ENCODE data around the gene ATP11A.

ATP11A gene

GRCh38 chr13:112711528-112712265, 21.9 kb downstream of the ATP11A start:
- no peak for DNase-seq

GRCh38 chr13:112712451-112713207, 22.8 kb downstream of the ATP11A start:
- DNase-seq = no peak

- DNase-seq = no peak
Measured at GRCh38 chr13:112713517-112714253, 23.8 kb downstream of the ATP11A start.

GRCh38 chr13:112714376-112715174, 24.7 kb downstream of the ATP11A start:
- DNase-seq = no peak

GRCh38 chr13:112715210-112715609, 25.4 kb downstream of the ATP11A start:
- DNase-seq = no peak

GRCh38 chr13:112715715-112716460, 26.1 kb downstream of the ATP11A start:
- no peak for DNase-seq

GRCh38 chr13:112716461-112716820, 26.6 kb downstream of the ATP11A start:
- DNase-seq = no peak

GRCh38 chr13:112716841-112717520, 27.1 kb downstream of the ATP11A start:
- DNase-seq = no peak

GRCh38 chr13:112718318-112718717, 28.5 kb downstream of the ATP11A start:
- no peak for DNase-seq

GRCh38 chr13:112719016-112719415, 29.2 kb downstream of the ATP11A start:
- DNase-seq = no peak

- DNase-seq = no peak
Measured at GRCh38 chr13:112719556-112719955, 29.7 kb downstream of the ATP11A start.

- no peak for DNase-seq
Measured at GRCh38 chr13:112720251-112720650, 30.4 kb downstream of the ATP11A start.

GRCh38 chr13:112720814-112721197, 31.0 kb downstream of the ATP11A start:
- DNase-seq = no peak

GRCh38 chr13:112721198-112722104, 31.6 kb downstream of the ATP11A start:
- no peak for DNase-seq

- no peak for DNase-seq
Measured at GRCh38 chr13:112722433-112723263, 32.8 kb downstream of the ATP11A start.

GRCh38 chr13:112723771-112724170, 33.9 kb downstream of the ATP11A start:
- DNase-seq = no peak

- DNase-seq = no peak
Measured at GRCh38 chr13:112724788-112725345, 35.0 kb downstream of the ATP11A start.

- no peak for DNase-seq
Measured at GRCh38 chr13:112725346-112726015, 35.6 kb downstream of the ATP11A start.

Measured in activated CD4-positive, alpha-beta T cell treated with anti-CD3 and anti-CD28 coated beads, Interleukin-2, amount 50 U/mL, for 4 hours (primary cell).